HG03439 (cell line): ENCODE data around the gene ATG16L1.

Experiments
- ATAC-seq: cut with Tn5 transposase; IDR thresholded peaks from one replicate; pipeline ENCODE4 v1.9.1; 2021; ENCODE audit warnings: mild to moderate bottlenecking, moderate library complexity; ENCODE audit not compliant: unreplicated experiment

Gene ATG16L1

GRCh38 chr2:233226511-233227031 lies 24.9 kb upstream of the ATG16L1 start:
- no peak for ATAC-seq

DNA sequence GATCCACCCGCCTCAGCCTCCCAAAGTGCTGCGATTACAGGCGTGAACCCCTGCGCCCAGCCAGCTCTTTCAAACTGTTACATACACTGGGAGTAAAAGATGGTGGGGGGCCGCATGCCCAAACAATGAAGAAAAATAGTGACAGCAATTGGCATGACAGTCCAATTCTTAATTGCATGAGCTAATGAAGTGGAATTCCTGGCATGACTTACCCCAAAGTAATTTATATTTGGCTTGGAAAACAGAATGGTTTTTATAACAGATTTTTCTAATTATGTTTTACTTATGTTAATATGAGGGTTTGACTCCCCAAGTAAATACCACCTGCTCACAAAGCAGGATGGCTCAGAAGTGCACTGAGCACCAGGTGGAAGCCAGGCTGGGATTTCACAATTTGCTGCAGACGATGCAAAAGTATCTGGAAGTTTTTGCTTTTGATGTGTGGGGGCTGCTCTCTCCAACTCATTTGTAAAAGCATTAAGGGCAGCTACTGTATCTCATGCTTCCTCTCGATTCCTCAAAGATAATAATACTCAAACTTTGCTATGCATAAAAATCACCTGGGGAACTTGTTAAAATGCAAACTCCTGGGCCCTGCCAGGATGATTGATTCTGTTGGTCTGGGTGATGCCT lies 24.0 kb upstream of the ATG16L1 start:
- no peak for ATAC-seq

DNA sequence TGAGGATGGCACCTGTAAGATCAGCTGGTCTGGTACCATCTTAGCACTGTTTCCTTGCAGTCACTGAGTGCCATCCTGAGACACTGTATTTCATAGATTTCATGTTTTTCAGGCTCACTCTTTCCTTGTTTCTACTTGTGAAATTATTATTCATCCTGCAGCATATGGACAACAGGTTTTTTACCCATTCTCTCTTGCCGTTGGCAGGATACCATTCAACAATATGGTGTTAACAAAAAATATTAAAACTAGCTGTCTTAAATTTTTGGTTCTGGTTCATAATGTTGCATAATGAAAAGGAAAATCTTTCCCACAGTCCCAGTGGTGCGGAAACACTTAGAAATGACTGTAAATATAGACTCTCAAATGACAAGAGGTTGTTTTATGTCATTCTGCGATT lies 23.1 kb upstream of the ATG16L1 start:
- ATAC-seq, result no peak

GRCh38 chr2:233233618-233234230 lies 17.7 kb upstream of the ATG16L1 start:
- ATAC-seq, result no peak

GRCh38 chr2:233234264-233234663 lies 17.2 kb upstream of the ATG16L1 start:
- no peak for ATAC-seq

DNA sequence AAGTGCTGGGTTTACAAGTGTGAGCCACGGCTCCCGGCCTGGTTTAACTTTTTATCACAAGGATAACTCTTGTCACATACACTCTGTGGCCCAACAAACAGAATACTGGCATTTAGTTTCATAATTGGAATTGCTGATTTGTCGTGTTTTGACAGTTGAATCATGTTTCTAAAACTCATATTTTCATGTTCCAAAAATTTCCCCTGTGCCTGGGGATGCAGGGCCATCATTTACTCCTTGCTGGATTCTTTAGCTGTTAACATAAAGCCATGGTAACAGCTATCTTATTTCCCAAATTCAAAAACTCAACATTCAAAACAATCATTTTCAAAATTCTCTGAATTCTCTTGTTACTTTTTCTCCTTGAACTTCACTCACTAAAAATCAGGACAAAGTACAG lies 16.5 kb upstream of the ATG16L1 start:
- ATAC-seq, result no peak

DNA sequence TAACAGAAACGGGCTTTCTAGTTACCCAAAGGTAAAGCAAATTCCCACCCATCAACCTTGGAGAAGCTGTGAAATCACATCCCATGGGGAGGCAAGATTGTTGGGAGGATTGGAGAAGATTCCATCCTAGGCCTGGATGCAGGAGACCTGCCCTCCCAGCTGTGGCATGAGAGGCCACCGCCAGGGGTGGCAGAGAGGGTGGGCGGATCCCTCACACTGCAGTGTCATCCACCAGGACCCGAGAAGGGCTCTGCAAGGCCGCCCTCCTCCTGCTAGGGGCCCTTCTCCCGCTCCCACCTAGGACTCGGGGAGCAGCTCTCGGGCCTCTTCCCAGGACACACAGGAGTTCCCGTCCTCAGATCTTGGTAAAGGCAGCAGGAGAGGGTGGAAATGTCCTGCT lies 15.5 kb upstream of the ATG16L1 start:
- ATAC-seq, result no peak

GRCh38 chr2:233236820-233237589 lies 14.5 kb upstream of the ATG16L1 start:
- no peak for ATAC-seq

GRCh38 chr2:233240897-233241296 lies 10.6 kb upstream of the ATG16L1 start:
- no peak for ATAC-seq

GRCh38 chr2:233241803-233242202 lies 9.7 kb upstream of the ATG16L1 start:
- ATAC-seq, result no peak

- no peak for ATAC-seq
These were observed 9.1 kb upstream of the ATG16L1 start for GRCh38 chr2:233242231-233242927.

DNA sequence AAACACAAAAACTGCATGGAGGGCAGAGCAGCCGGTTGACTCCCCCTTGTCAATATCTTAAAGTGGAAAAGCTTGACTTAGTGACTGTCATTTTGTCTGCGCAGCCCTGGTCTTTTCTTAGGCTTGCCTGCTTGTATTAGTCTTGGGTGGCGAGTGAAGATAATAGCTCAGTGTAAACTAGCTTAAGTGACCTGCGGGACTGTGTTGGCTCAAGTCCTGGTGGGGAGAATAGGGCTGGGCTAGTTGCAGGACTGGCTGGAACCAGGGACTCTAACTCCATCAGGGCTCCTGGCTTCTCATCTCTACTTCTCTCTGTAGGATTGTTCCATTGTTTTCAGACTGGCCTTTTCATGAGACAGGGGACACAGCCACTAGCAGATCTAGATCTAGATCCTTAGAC lies 8.1 kb upstream of the ATG16L1 start:
- no peak for ATAC-seq

- no peak for ATAC-seq
These were observed 6.7 kb upstream of the ATG16L1 start for GRCh38 chr2:233244818-233245217.

- ATAC-seq, result no peak
These were observed 6.1 kb upstream of the ATG16L1 start for GRCh38 chr2:233245406-233245805.

- ATAC-seq, result no peak
These were observed 4.4 kb upstream of the ATG16L1 start for GRCh38 chr2:233247116-233247515.

- ATAC-seq, result no peak
These were observed 3.7 kb upstream of the ATG16L1 start for GRCh38 chr2:233247744-233248143.

DNA sequence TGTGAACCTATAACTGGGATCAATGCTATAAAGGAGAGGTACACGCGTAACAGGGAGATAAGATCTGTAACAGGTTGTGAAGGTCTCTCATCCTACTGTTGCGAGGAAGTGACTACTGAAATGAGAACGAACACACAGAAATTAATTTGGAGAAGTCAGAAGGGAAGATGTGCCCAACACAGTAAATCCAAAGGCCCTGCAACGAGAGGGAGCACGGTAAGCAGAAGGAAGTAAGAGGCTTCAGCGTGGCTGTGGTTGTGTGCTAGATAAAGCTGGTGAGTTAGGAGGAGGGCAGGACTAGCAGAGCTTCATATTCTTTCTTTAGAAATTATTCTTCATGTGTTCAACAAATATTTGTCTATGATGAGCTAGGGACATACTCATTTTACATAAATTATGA lies 2.5 kb upstream of the ATG16L1 start:
- no peak for ATAC-seq

GRCh38 chr2:233250568-233250967 lies 905 bp upstream of the ATG16L1 start:
- no peak for ATAC-seq

DNA sequence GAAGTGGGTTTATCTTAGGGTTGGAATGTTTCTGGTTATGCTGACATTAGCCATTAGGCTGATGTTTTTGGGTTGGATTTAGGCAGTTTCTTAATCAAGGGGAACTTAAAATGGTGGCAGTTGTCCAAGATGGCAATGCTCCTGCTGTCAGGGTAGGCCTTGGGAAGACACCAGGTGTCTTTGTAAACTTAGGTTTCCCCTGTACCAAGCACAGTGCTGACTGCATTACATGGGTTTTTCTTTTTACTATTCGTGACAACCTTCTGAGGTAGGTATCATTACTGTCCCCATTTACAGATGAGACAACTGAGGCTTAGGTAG lies 528 bp upstream of the ATG16L1 start:
- no peak for ATAC-seq

- no peak for ATAC-seq
These were observed 754 bp downstream of the ATG16L1 start for GRCh38 chr2:233252227-233252626.

DNA sequence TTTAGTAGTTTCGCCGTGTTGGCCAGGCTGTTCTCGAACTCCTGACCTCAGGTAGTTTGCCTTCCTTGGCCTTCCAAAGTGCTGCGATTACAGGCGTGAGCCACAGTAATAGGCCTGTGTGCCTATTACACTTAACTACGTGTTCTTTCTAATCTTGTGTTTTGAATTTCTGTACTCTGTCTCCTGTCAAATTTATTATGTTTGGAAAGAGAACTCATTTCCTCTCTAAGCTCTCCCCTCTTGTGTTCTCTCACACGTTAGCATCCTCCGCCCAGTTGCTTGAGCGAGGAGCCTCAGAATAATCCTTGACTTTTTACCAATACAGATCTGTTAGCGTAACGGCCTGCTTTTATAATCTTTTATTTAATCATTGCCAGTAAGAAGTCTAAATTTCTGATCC lies 3.7 kb downstream of the ATG16L1 start:
- no peak for ATAC-seq

GRCh38 chr2:233256048-233256447 lies 4.6 kb downstream of the ATG16L1 start:
- ATAC-seq, result no peak
